Measurements from ENCODE around the gene LGALS7B.
A peak's percentile ranks its signal among the peaks of the same experiment; 100 is the strongest.

The LGALS7B gene

DNA sequence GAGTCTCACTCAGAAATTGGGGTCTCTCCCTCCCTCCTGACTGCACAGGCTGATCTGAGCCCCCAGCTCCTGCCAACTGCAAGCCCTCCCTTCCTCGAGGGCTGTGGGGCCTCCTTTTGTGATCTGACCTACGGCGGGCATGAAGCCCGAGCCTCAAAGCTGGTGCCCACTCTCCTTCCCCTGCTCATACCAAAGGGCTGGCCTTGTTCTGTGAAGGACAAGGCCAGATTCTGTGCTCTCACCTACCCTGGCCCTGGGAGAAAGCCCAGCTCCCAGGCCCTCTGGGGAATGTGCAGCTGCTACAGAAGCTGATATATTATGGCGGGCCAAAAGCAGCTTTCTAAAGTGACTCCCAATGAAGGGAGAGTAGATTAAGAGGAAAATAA, 51.6 kb downstream of the LGALS7B start:
- DNase-seq (ENCODE audit: low spot score) (no peak), ATAC-seq (ENCODE audit: low read depth) (no peak)
- TF ChIP-seq, protein P1, sequence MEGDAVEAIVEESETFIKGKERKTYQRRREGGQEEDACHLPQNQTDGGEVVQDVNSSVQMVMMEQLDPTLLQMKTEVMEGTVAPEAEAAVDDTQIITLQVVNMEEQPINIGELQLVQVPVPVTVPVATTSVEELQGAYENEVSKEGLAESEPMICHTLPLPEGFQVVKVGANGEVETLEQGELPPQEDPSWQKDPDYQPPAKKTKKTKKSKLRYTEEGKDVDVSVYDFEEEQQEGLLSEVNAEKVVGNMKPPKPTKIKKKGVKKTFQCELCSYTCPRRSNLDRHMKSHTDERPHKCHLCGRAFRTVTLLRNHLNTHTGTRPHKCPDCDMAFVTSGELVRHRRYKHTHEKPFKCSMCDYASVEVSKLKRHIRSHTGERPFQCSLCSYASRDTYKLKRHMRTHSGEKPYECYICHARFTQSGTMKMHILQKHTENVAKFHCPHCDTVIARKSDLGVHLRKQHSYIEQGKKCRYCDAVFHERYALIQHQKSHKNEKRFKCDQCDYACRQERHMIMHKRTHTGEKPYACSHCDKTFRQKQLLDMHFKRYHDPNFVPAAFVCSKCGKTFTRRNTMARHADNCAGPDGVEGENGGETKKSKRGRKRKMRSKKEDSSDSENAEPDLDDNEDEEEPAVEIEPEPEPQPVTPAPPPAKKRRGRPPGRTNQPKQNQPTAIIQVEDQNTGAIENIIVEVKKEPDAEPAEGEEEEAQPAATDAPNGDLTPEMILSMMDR (IDR thresholded peaks at IDR 0.05; ENCODE audit: poor library complexity, severe bottlenecking): no peak
- H3K4me1 ChIP-seq (ENCODE audit: insufficient read depth, poor library complexity, severe bottlenecking): peaks cover 45% of the 10 kb centered on the region
- H3K4me3 ChIP-seq (ENCODE audit: severe bottlenecking): no peak overlapping the region
- H3K9me3 ChIP-seq (ENCODE audit: severe bottlenecking): no peaks in the 10 kb centered on the region
- H3K27me3 ChIP-seq (ENCODE audit: insufficient read depth, poor library complexity, severe bottlenecking): no peaks in the 10 kb centered on the region
- H3K36me3 ChIP-seq (ENCODE audit: low read depth): peaks cover 94% of the 10 kb centered on the region
- peak overlapping the region; percentile 82 for H3K27ac ChIP-seq (ENCODE audit: poor library complexity, severe bottlenecking)
